GM19324 (cell line): ENCODE measurements around the gene MPO.

ENCODE experiments used
- ATAC-seq: cut with Tn5 transposase; IDR thresholded peaks from one replicate; pipeline ENCODE4 v1.9.1; 2021; ENCODE audit warnings: mild to moderate bottlenecking, moderate library complexity; ENCODE audit not compliant: unreplicated experiment, low FRiP score

The MPO gene

GRCh38 chr17:58265902-58266875 is 14.5 kb downstream of the MPO start:
- no peak for ATAC-seq

GRCh38 chr17:58265271-58265670 is 15.5 kb downstream of the MPO start:
- ATAC-seq: no peak

- no peak for ATAC-seq
These were observed 16.2 kb downstream of the MPO start for GRCh38 chr17:58264407-58265103.

- ATAC-seq: no peak
These were observed 17.0 kb downstream of the MPO start for GRCh38 chr17:58263773-58264172.

GRCh38 chr17:58262149-58262548 is 18.6 kb downstream of the MPO start:
- no peak for ATAC-seq

GRCh38 chr17:58254803-58255202 is 25.9 kb downstream of the MPO start:
- ATAC-seq: no peak

- ATAC-seq: no peak
These were observed 27.7 kb downstream of the MPO start for GRCh38 chr17:58253082-58253481.

- ATAC-seq: no peak
These were observed 28.6 kb downstream of the MPO start for GRCh38 chr17:58252141-58252540.

- no peak for ATAC-seq
These were observed 30.3 kb downstream of the MPO start for GRCh38 chr17:58250344-58251011.

GRCh38 chr17:58249270-58250133 is 31.2 kb downstream of the MPO start:
- ATAC-seq: no peak

- no peak for ATAC-seq
These were observed 31.8 kb downstream of the MPO start for GRCh38 chr17:58248955-58249269.

- ATAC-seq: no peak
These were observed 33.0 kb downstream of the MPO start for GRCh38 chr17:58247511-58248363.

GRCh38 chr17:58246781-58247180 is 34.0 kb downstream of the MPO start:
- no peak for ATAC-seq

GRCh38 chr17:58246104-58246740 is 34.5 kb downstream of the MPO start:
- ATAC-seq: no peak

GRCh38 chr17:58245428-58246103 is 35.2 kb downstream of the MPO start:
- ATAC-seq: no peak

- ATAC-seq: no peak
These were observed 35.8 kb downstream of the MPO start for GRCh38 chr17:58244963-58245362.

- no peak for ATAC-seq
These were observed 38.5 kb downstream of the MPO start for GRCh38 chr17:58242171-58242784.

- ATAC-seq: no peak
These were observed 40.7 kb downstream of the MPO start for GRCh38 chr17:58239987-58240386.
